Heart right ventricle (tissue), 16 donors: ENCODE results near the gene GRM7. TPM values are rescaled to one million over a fixed set of nuclear protein-coding genes. Genes with fewer than 3 reads are reported as not detected.

Source experiments
- ATAC-seq, 8 donors: fragments of 200-7000 bp; cut with Tn5 transposase; one replicate each; pipeline ENCODE4 v1.9.1; 2020; ENCODE audit warnings: mild to moderate bottlenecking in 8 of 8, moderate library complexity in 8 of 8, moderate number of reproducible peaks in 1 of 8
- DNase-seq, 2 donors: peaks; one replicate each; pipeline ENCODE4 v3.0.0-alpha.2; 2020
- H3K27ac ChIP-seq, 10 donors: fragments of 200-600 bp; sonication (generic) in 2 of 10; one replicate each; pipeline versions ENCODE4 v1.5.0 to v1.8.0; 2020 to 2022; ENCODE audit warnings: mild to moderate bottlenecking in 3 of 10
- H3K27me3 ChIP-seq, 7 donors: fragments of 200-600 bp; one replicate each; pipeline ENCODE4 v1.8.0; 2021 to 2022; ENCODE audit warnings: mild to moderate bottlenecking in 2 of 7
- H3K36me3 ChIP-seq, 9 donors: fragments of 200-600 bp; sonication (generic) in 1 of 9; one replicate each; pipeline versions ENCODE4 v1.5.0 to v1.8.0; 2020 to 2022; ENCODE audit warnings: mild to moderate bottlenecking in 2 of 9
- H3K4me1 ChIP-seq, 9 donors: fragments of 200-600 bp; sonication (generic) in 1 of 9; one replicate each; pipeline versions ENCODE4 v1.5.0 to v1.8.0; 2020 to 2022; ENCODE audit warnings: mild to moderate bottlenecking in 4 of 9
- H3K4me3 ChIP-seq, 10 donors: fragments of 200-600 bp; sonication (generic) in 2 of 10; one replicate each; pipeline versions ENCODE4 v1.5.0 to v1.8.0; 2020 to 2022; ENCODE audit warnings: mild to moderate bottlenecking in 7 of 10, moderate library complexity in 2 of 10
- H3K9me3 ChIP-seq, 11 donors: fragments of 200-600 bp in 10 of 11; sonication (generic) in 2 of 11; one replicate each; pipeline versions ENCODE4 v1.5.0 to v1.8.0; 2013 to 2022; ENCODE audit warnings: mild to moderate bottlenecking in 2 of 11, control low read depth in 1 of 11, moderate library complexity in 1 of 11
- CTCF ChIP-seq, 9 donors: fragments of 200-600 bp; sonication (generic) in 2 of 9; IDR thresholded peaks; one replicate each; pipeline versions ENCODE4 v1.5.0 to v1.8.0; 2021 to 2022; ENCODE audit warnings: antibody characterized with exemption in 9 of 9, mild to moderate bottlenecking in 5 of 9, moderate library complexity in 1 of 9
- WGBS, 2 donors: extraction: QIAGEN DNeasy Blood & Tissue Kit; methylation state at CpG; one replicate each; pipeline ENCODE4 v1.1.7; 2013; ENCODE audit warnings: inconsistent platforms in 1 of 2; 5-methylcytosine and 5-hydroxymethylcytosine counted together
- intact Hi-C, 10 donors: fragments of 100-400 bp; cut with DNase I; formaldehyde crosslinking; loops; one replicate each; pipeline versions ENCODE4 v1.11.1 to v1.14.2; 2022
- polyA plus RNA-seq, 2 donors: library from polyadenylated mRNA; stranded (reverse); fragments of 200-250 nt; gene quantifications; one replicate each; pipeline ENCODE4 v1.2.3, GENCODE V29; 2013
- total RNA-seq, 10 donors: library from RNA; stranded (reverse); fragmentation: NEBNext Ultra II Directional in 3 of 10; extraction: Animal tissue kit (Norgen Biotek cat#: 25700) in 3 of 10; gene quantifications; one replicate each; pipeline versions ENCODE4 v1.2.1 to v1.2.4, GENCODE V29; 2021 to 2023
- donor health status: Arrhythmogenic right ventricular cardiomyopathy.
- donor health status: ischemic (EF 13 %, LVEDD 7.1; RV severe dilation, severe dysfunction).
- donor health status: healthy with polysubstance abuse.
- donor health status: DM: no; HTN: yes; CAD: no.
- donor health status: DM: no; HTN: no; CAD: no.
- donor health status: ischemic (EF 25% LVEDD 6.9; RV normal size, moderate dysfunction).
- donor health status: ischemic (EF 25% LVEDD 5.7; RV mildly dilated, moderate dysfunction).
- donor health status: healthy.
- donor health status: DM: yes; HTN: yes; CAD: no.
- donor health status: Ischemic cardiomyopathy.
- donor health status: ischemic (EF 35%, LVEDD 5.7; RV mildly dilated, moderate dysfunction).
- donor health status: nonischemic (EF 11% LVEDD 7.7; RV severe dilation, severe dysfunction).
- donor health status: DM: yes; HTN: yes; CAD: no.
- donor health status: PGD.
- donor health status: ischemic (EF 29% LVEDD 5.4; RV normal size, mild dysfunction).
- donor health status: nonischemic (EF 23%, LVEDD 6.1; RV moderate dilation, normal function).

The GRM7 gene
- total and polyA plus RNA-seq, 12 donors, result not detected

GRCh38 chr3:7062714-7063113 lies 201.8 kb downstream of the GRM7 start:
- ATAC-seq (peak in 2 of 8 donors; percentile 15 to 61), DNase-seq (no peak)
- H3K27me3 ChIP-seq, result no peaks in the 10 kb centered on the region
- H3K4me1 ChIP-seq, result no peaks in the 10 kb centered on the region
- H3K4me3 ChIP-seq, result no peak overlapping the region
- no peaks in the 10 kb centered on the region for H3K36me3 ChIP-seq
- intact Hi-C loops, result no loop called here
- H3K27ac ChIP-seq, result no peak overlapping the region
- no peak for TF ChIP-seq CTCF (IDR thresholded peaks at IDR 0.05)
- WGBS, 2 donors, result 51 to 60% methylated on average over 1 of the region's 1 CpG
- H3K9me3 ChIP-seq, result peaks cover 0 to 29% (median 5%) of the 10 kb centered on the region in 11 donors

GRCh38 chr3:7070461-7070860 lies 209.5 kb downstream of the GRM7 start:
- no peak for DNase-seq
- H3K4me3 ChIP-seq, result no peak overlapping the region
- no peaks in the 10 kb centered on the region for H3K4me1 ChIP-seq
- TF ChIP-seq CTCF (IDR thresholded peaks at IDR 0.05), result no peak
- H3K27ac ChIP-seq, result no peak overlapping the region
- H3K36me3 ChIP-seq, result no peaks in the 10 kb centered on the region
- intact Hi-C loops, result no loop called here
- 58 to 67% methylated on average over 6 of the region's 6 CpGs for WGBS, 2 donors
- peaks cover 0 to 20% (median 3%) of the 10 kb centered on the region in 11 donors for H3K9me3 ChIP-seq
- no peak for ATAC-seq
- H3K27me3 ChIP-seq, result no peaks in the 10 kb centered on the region

GRCh38 chr3:7074217-7074616 lies 213.3 kb downstream of the GRM7 start:
- TF ChIP-seq CTCF (IDR thresholded peaks at IDR 0.05), result no peak
- Histone ChIP-seq H3K9me3 (peaks cover 0 to 4% (median 0%) of the 10 kb centered on the region in 11 donors), H3K36me3 (no peaks in the 10 kb centered on the region), H3K27me3 (no peaks in the 10 kb centered on the region), H3K27ac (no peak overlapping the region), H3K4me1 (no peaks in the 10 kb centered on the region), H3K4me3 (no peak overlapping the region)
- intact Hi-C loops, result no loop called here
- 76 to 77% methylated on average over 3 of the region's 3 CpGs for WGBS, 2 donors
- ATAC-seq (no peak), DNase-seq (no peak)

GRCh38 chr3:7075117-7075516 lies 214.2 kb downstream of the GRM7 start:
- Histone ChIP-seq H3K4me1 (no peaks in the 10 kb centered on the region), H3K27ac (no peak overlapping the region), H3K27me3 (no peaks in the 10 kb centered on the region), H3K36me3 (no peaks in the 10 kb centered on the region), H3K9me3 (peaks cover 0 to 4% (median 0%) of the 10 kb centered on the region in 11 donors), H3K4me3 (no peak overlapping the region)
- intact Hi-C loops, result no loop called here
- no peak for ATAC-seq
- DNase-seq, result no peak
- TF ChIP-seq CTCF (IDR thresholded peaks at IDR 0.05), result no peak
- WGBS, 2 donors, result 23 to 35% methylated on average over 1 of the region's 1 CpG
